ENCODE measurements around the gene TTPAL. TPM values are rescaled to one million over a fixed set of nuclear protein-coding genes. Genes with fewer than 3 reads are reported as not detected.

The TTPAL gene
- total RNA-seq, 3 donors from 2014 or later (not counting 1 experiment from before 2014, with no cell fraction given), result 17.2 to 22.9 (median 22.5) TPM

- H3K27ac ChIP-seq (ENCODE audit: low read length), result no peak overlapping the region
- no peaks in the 10 kb centered on the region for H3K27me3 Mint-ChIP-seq (ENCODE audit: low read depth in 2 of 2)
- H3K4me1 ChIP-seq (ENCODE audit: control insufficient read depth, insufficient read depth, low read length), result no peaks in the 10 kb centered on the region
- peaks cover 0 to 6% of the 10 kb centered on the region in 2 donors for H3K4me1 Mint-ChIP-seq
- H3K27ac Mint-ChIP-seq, result peak overlapping the region in 1 of 2 donors; percentile 29
- WGBS (ENCODE audit: insufficient coverage), result no CpG with 5 or more reads among the region's 1 CpG
- H3K36me3 Mint-ChIP-seq, result peaks cover 30% of the 10 kb centered on the region
- no peaks in the 10 kb centered on the region for H3K9me3 ChIP-seq (ENCODE audit: control insufficient read depth, insufficient read depth, low read length)
- H3K4me3 Mint-ChIP-seq, result no peak overlapping the region
- H3K36me3 ChIP-seq (ENCODE audit: control insufficient read depth, insufficient read depth, low read length), result peaks cover 81% of the 10 kb centered on the region
- intact Hi-C loops (cut with micrococcal nuclease), result no loop called here
- H3K27me3 ChIP-seq (ENCODE audit: control insufficient read depth, insufficient read depth, low read length), result no peaks in the 10 kb centered on the region
- ATAC-seq (no peak), DNase-seq (no peak)
- H3K9me3 Mint-ChIP-seq, result no peaks in the 10 kb centered on the region
- TF ChIP-seq, protein P1, sequence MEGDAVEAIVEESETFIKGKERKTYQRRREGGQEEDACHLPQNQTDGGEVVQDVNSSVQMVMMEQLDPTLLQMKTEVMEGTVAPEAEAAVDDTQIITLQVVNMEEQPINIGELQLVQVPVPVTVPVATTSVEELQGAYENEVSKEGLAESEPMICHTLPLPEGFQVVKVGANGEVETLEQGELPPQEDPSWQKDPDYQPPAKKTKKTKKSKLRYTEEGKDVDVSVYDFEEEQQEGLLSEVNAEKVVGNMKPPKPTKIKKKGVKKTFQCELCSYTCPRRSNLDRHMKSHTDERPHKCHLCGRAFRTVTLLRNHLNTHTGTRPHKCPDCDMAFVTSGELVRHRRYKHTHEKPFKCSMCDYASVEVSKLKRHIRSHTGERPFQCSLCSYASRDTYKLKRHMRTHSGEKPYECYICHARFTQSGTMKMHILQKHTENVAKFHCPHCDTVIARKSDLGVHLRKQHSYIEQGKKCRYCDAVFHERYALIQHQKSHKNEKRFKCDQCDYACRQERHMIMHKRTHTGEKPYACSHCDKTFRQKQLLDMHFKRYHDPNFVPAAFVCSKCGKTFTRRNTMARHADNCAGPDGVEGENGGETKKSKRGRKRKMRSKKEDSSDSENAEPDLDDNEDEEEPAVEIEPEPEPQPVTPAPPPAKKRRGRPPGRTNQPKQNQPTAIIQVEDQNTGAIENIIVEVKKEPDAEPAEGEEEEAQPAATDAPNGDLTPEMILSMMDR (IDR thresholded peaks at IDR 0.05), result no peak
- no peak overlapping the region for H3K4me3 ChIP-seq (ENCODE audit: low read length)
Observed at GRCh38 chr20:44502968-44503367, 27.3 kb downstream of the TTPAL start.

DNA sequence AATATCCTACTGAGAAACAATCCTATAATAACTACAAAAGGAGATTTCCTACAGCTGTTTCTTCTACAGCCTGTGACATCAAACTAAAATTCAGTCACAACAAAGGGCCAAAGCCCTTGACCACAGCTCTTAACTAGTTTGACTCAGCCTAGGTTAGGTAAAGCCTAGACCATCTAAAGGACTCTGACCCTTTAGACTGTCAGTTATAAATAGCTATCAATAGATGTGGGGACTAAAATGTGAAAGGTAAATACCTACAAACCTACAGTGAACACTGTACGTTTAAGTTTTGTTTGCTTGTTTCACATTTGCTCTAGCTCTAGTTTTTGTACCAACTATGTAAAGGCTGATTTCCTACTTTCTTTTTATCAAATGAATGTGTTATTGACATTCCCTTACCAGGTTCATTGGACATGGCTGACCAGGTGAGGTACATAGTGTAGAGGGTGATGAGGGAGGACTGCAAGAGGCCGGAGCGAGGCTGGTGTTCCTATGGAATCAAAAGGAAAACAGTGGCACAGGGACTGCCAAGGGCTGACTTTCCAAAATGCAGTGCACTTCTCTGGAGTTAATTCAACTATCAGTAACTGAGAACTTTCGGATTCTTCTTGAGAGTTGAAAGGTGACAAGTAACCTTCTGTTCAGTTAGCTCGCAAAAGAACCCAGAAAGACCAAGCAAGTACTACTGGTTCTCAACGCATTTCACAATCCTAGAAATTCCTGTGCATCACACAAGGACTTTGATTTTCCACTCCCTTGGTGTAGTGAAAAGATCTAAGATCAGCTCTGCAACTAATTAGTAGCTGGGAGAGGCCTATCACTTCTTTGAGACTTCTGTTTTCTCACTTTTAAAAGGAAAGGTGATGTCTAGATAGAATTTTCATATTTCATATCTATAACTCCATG, 29.0 kb downstream of the TTPAL start:
- H3K4me3 Mint-ChIP-seq, result no peak overlapping the region
- 97% methylated on average over 6 of the region's 6 CpGs for WGBS (ENCODE audit: insufficient coverage)
- ATAC-seq, result no peak
- no peak for DNase-seq
- no peak overlapping the region for H3K27ac ChIP-seq (ENCODE audit: low read length)
- H3K4me3 ChIP-seq (ENCODE audit: low read length), result no peak overlapping the region
- no peaks in the 10 kb centered on the region for H3K9me3 ChIP-seq (ENCODE audit: control insufficient read depth, insufficient read depth, low read length)
- no peak overlapping the region for H3K27ac Mint-ChIP-seq
- H3K27me3 ChIP-seq (ENCODE audit: control insufficient read depth, insufficient read depth, low read length), result no peaks in the 10 kb centered on the region
- no peaks in the 10 kb centered on the region for H3K27me3 Mint-ChIP-seq (ENCODE audit: low read depth in 2 of 2)
- peaks cover 16% of the 10 kb centered on the region for H3K36me3 Mint-ChIP-seq
- TF ChIP-seq, protein P1 (IDR thresholded peaks at IDR 0.05), result no peak
- intact Hi-C loops (cut with micrococcal nuclease), result no loop called here
- peaks cover 83% of the 10 kb centered on the region for H3K36me3 ChIP-seq (ENCODE audit: control insufficient read depth, insufficient read depth, low read length)
- H3K4me1 ChIP-seq (ENCODE audit: control insufficient read depth, insufficient read depth, low read length), result no peaks in the 10 kb centered on the region
- no peaks in the 10 kb centered on the region for H3K4me1 Mint-ChIP-seq
- no peaks in the 10 kb centered on the region for H3K9me3 Mint-ChIP-seq

DNA sequence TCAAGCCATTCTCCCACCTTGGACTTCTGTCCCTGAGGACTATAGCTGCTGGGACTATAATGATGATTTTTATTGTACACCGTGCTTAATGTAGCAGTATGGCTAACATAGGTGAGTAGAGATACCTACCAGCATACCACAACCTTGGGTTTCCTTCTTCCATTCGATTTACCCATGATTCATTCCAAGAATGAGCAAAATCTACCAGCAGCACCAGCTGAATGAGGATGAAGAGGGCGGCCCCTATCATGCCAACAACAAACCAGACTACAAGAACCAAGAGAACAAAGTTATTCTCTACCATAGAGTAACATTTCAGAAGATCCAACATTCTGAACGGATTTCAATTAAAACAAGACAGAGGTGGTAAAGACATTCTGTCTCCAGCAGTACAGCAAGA, 34.1 kb downstream of the TTPAL start:
- Histone ChIP-seq H3K4me3 (ENCODE audit: low read length) (no peak overlapping the region), H3K27ac (ENCODE audit: low read length) (no peak overlapping the region), H3K9me3 (ENCODE audit: control insufficient read depth, insufficient read depth, low read length) (no peaks in the 10 kb centered on the region), H3K36me3 (ENCODE audit: control insufficient read depth, insufficient read depth, low read length) (peaks cover 69% of the 10 kb centered on the region), H3K4me1 (ENCODE audit: control insufficient read depth, insufficient read depth, low read length) (no peaks in the 10 kb centered on the region), H3K27me3 (ENCODE audit: control insufficient read depth, insufficient read depth, low read length) (no peaks in the 10 kb centered on the region)
- Mint-ChIP-seq H3K36me3 (no peaks in the 10 kb centered on the region), H3K27me3 (ENCODE audit: low read depth in 2 of 2) (no peaks in the 10 kb centered on the region), H3K27ac (peak overlapping the region in 1 of 2 donors; percentile 43), H3K9me3 (no peaks in the 10 kb centered on the region), H3K4me3 (no peak overlapping the region), H3K4me1 (peaks cover 18% of the 10 kb centered on the region in 2 donors)
- intact Hi-C loops (cut with micrococcal nuclease), result no loop called here
- TF ChIP-seq, protein P1 (IDR thresholded peaks at IDR 0.05), result no peak
- DNase-seq, result no peak
- ATAC-seq, result no peak
- 93% methylated on average over 4 of the region's 4 CpGs for WGBS (ENCODE audit: insufficient coverage)

Data from natural killer cell (primary cell).